Muscle layer of duodenum (tissue), 2 donors: ENCODE data around the gene NECTIN3.

Source experiments
- H3K27ac ChIP-seq: one replicate; pipeline ENCODE4 v1.7.0; 2013; ENCODE audit warnings: mild to moderate bottlenecking, low read length
- H3K27me3 ChIP-seq: one replicate; pipeline ENCODE4 v1.7.0; 2013; ENCODE audit warnings: low read depth, mild to moderate bottlenecking, control low read depth, low read length
- H3K36me3 ChIP-seq, 2 donors: one replicate each; pipeline ENCODE4 v1.7.0; 2013; ENCODE audit warnings: low read length in 2 of 2, control low read depth in 1 of 2, mild to moderate bottlenecking in 1 of 2; ENCODE audit not compliant: insufficient read depth in 2 of 2, control insufficient read depth in 1 of 2
- H3K4me1 ChIP-seq, 2 donors: one replicate each; pipeline ENCODE4 v1.7.0; 2013; ENCODE audit warnings: low read length in 2 of 2, mild to moderate bottlenecking in 2 of 2, control low read depth in 1 of 2, moderate library complexity in 1 of 2; ENCODE audit not compliant: insufficient read depth in 2 of 2, control insufficient read depth in 1 of 2
- H3K4me3 ChIP-seq, 2 donors: one replicate each; pipeline ENCODE4 v1.7.0; 2013; ENCODE audit warnings: low read length in 2 of 2, low read depth in 1 of 2, mild to moderate bottlenecking in 1 of 2
- H3K9me3 ChIP-seq, 2 donors: one replicate each; pipeline ENCODE4 v1.7.0; 2013; ENCODE audit warnings: low read length in 2 of 2, control low read depth in 1 of 2, mild to moderate bottlenecking in 1 of 2; ENCODE audit not compliant: control insufficient read depth in 1 of 2
- donor health status: healthy.

The NECTIN3 gene

GRCh38 chr3:111156517-111156916, 84.9 kb downstream of the NECTIN3 start:
- Histone ChIP-seq H3K36me3 (peaks cover 13 to 19% of the 10 kb centered on the region in 2 donors), H3K27me3 (no peaks in the 10 kb centered on the region), H3K4me3 (no peak overlapping the region), H3K4me1 (no peaks in the 10 kb centered on the region), H3K9me3 (no peaks in the 10 kb centered on the region), H3K27ac (no peak overlapping the region)

DNA sequence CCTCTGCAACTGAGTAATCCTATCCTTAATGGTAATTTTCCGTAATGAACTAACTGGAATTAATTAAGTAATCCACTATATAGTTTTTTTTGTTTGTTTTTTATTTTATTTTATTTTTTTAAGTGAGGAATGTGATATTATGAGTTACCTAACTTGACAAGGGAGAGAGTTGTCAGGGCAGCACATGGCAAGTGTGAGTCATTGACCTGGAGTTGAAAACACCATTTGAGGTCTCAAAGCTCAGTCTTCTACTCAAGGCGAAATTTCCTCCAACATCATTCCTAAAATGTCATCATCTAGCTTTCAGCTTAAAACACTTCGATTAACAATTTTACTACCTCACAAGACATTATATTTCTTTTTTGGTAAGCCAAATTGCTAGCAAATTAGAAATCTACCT, 87.8 kb downstream of the NECTIN3 start:
- H3K4me3 ChIP-seq = no peak overlapping the region
- H3K4me1 ChIP-seq = no peaks in the 10 kb centered on the region
- H3K9me3 ChIP-seq = no peaks in the 10 kb centered on the region
- peaks cover 13 to 15% of the 10 kb centered on the region in 2 donors for H3K36me3 ChIP-seq
- no peak overlapping the region for H3K27ac ChIP-seq
- H3K27me3 ChIP-seq = no peaks in the 10 kb centered on the region

DNA sequence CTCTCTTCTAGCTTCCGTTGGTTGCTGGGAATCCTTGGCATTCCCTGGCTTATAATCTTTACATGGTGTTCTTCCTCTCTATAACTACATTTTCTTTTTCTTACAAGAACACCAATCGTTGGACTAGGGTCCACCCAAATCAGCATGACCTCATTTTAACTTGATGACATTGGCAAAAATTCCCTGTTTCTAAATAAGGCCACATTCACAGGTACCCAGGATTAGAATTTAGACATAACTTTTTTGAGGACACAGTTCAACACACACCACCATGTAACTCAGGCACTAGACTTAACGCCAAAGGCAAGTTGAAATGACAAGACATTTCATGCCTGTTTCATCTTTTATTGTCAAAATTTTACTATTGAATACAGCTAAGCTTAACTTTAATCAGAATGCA, 93.0 kb downstream of the NECTIN3 start:
- Histone ChIP-seq H3K27ac (no peak overlapping the region), H3K36me3 (peaks cover 4 to 5% of the 10 kb centered on the region in 2 donors), H3K9me3 (no peaks in the 10 kb centered on the region), H3K27me3 (no peaks in the 10 kb centered on the region), H3K4me3 (no peak overlapping the region), H3K4me1 (no peaks in the 10 kb centered on the region)

GRCh38 chr3:111165411-111165810, 93.8 kb downstream of the NECTIN3 start:
- Histone ChIP-seq H3K9me3 (no peaks in the 10 kb centered on the region), H3K27ac (no peak overlapping the region), H3K27me3 (no peaks in the 10 kb centered on the region), H3K4me3 (no peak overlapping the region), H3K4me1 (no peaks in the 10 kb centered on the region), H3K36me3 (peaks cover 0 to 4% of the 10 kb centered on the region in 2 donors)

DNA sequence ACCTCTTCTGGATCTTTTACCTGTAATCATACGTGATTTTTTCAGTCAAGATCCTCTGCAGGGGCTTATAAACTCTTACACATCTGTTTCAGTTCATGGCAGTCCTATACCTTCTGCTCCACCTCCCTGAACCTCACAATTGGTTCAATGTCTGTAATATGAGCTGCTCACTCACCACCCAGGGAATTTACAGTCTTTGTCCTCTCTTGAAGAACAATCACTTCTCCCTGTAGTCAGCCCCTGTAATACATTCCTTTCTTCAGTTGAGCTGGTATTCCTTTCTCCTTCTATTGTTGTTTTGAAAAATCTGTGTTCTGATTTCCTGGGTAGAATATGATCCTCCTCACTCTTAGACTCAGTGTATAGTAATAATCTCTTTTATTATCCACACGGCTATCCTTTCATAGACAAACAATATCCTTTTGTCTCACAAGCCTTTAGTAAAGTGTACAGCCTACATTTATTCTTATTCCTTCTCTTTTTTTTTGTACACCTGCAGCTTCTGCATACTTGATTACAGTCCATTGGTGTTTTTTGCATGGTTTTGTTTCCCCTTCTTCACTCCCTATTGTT, 101.8 kb downstream of the NECTIN3 start:
- Histone ChIP-seq H3K4me1 (no peaks in the 10 kb centered on the region), H3K27me3 (no peaks in the 10 kb centered on the region), H3K36me3 (peaks cover 5 to 10% of the 10 kb centered on the region in 2 donors), H3K4me3 (no peak overlapping the region), H3K27ac (no peak overlapping the region), H3K9me3 (no peaks in the 10 kb centered on the region)

GRCh38 chr3:111173906-111174305, 102.3 kb downstream of the NECTIN3 start:
- no peaks in the 10 kb centered on the region for H3K9me3 ChIP-seq
- peaks cover 9 to 10% of the 10 kb centered on the region in 2 donors for H3K36me3 ChIP-seq
- H3K4me1 ChIP-seq = no peaks in the 10 kb centered on the region
- H3K27me3 ChIP-seq = no peaks in the 10 kb centered on the region
- no peak overlapping the region for H3K4me3 ChIP-seq
- H3K27ac ChIP-seq = no peak overlapping the region

DNA sequence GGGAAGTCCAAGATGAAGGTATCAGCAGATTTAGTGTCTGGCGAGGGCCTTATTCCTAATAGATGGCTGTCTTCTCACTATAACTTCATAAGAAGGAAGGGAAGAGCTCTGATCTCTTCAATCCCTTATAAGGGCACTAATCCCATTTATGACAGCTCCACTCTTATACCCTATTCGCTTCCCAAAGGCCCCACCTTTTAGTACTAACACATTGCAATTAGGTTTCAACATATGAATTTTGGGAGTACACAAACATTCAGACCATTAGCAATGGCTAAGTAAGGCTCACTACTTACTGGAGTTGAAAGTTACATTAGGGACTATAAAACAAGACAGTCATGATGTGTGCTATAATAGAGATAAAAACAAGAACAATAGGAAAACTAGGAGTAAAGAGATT, 118.9 kb downstream of the NECTIN3 start:
- Histone ChIP-seq H3K36me3 (peaks cover 12 to 23% of the 10 kb centered on the region in 2 donors), H3K9me3 (no peaks in the 10 kb centered on the region), H3K27ac (no peak overlapping the region), H3K4me3 (no peak overlapping the region), H3K27me3 (no peaks in the 10 kb centered on the region), H3K4me1 (no peaks in the 10 kb centered on the region)

DNA sequence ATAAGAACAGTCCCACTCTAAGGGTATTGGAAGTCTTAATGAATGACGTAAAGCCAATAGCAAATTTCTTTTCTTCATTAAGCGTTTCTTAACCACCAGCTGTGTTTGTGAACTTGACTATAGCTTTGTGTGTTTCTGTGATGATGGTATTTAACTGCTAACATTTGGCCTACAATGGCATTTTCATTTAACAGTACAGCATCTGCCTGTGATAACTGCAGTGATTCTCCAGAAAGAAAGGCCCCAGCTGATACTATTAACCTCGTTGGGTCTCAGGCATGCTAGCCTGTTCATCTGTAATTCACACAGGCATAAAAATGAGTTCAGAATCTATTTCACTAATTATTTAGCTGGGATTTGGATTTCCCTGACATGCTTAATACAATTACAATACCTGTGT, 121.9 kb downstream of the NECTIN3 start:
- Histone ChIP-seq H3K4me1 (no peaks in the 10 kb centered on the region), H3K4me3 (no peak overlapping the region), H3K27ac (no peak overlapping the region), H3K27me3 (no peaks in the 10 kb centered on the region), H3K36me3 (peaks cover 17 to 27% of the 10 kb centered on the region in 2 donors), H3K9me3 (no peaks in the 10 kb centered on the region)

DNA sequence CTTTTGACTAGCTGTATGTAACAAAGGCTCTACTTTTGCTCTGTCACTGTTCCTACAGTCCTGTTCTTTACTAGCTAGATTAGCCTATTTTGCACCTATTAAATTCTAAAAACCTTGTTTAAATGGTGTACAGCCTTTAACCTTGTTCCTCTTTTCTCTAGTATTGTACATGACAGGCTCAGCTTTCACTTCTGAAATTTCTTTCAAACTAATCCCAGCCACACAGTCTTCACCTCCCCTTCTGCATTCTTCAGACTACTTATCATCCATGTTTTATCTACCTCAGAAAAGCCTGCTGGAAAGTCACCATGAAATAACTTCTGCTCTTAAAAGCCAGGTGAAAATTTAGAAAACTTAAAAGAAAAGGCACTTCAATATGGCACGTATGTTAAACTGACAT, 122.4 kb downstream of the NECTIN3 start:
- no peaks in the 10 kb centered on the region for H3K4me1 ChIP-seq
- no peak overlapping the region for H3K4me3 ChIP-seq
- peaks cover 17 to 27% of the 10 kb centered on the region in 2 donors for H3K36me3 ChIP-seq

GRCh38 chr3:111197485-111197884, 125.9 kb downstream of the NECTIN3 start:
- Histone ChIP-seq H3K4me1 (peaks cover 0 to 3% of the 10 kb centered on the region in 2 donors), H3K27me3 (no peaks in the 10 kb centered on the region), H3K9me3 (no peaks in the 10 kb centered on the region), H3K27ac (no peak overlapping the region), H3K4me3 (no peak overlapping the region), H3K36me3 (peaks cover 17 to 22% of the 10 kb centered on the region in 2 donors)

More for the DNA sequence above, 122.4 kb downstream of the NECTIN3 start:
- H3K27ac ChIP-seq = no peak overlapping the region
- no peaks in the 10 kb centered on the region for H3K27me3 ChIP-seq
- H3K9me3 ChIP-seq = no peaks in the 10 kb centered on the region

DNA sequence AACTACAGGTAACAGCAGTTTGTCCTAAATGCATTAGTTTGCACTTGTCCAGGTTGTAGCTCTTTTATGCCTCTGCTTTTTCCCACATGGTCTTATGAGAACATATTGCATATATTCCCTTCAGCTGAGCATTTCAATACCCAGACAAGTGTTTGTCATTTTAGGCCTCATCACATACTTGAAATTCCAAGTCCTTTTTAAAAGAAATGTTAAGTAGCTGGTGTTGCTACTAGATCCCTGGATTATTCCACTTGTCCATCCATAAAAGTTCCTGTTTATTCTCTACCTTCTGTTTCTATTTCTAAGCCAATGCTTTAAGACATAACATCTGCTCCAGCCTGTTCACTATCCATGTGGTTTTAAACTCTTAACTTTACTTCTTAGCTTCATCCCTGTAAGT, 128.4 kb downstream of the NECTIN3 start:
- Histone ChIP-seq H3K9me3 (no peaks in the 10 kb centered on the region), H3K4me3 (no peak overlapping the region), H3K27ac (no peak overlapping the region), H3K27me3 (no peaks in the 10 kb centered on the region), H3K36me3 (peaks cover 4 to 5% of the 10 kb centered on the region in 2 donors), H3K4me1 (peaks cover 0 to 3% of the 10 kb centered on the region in 2 donors)

DNA sequence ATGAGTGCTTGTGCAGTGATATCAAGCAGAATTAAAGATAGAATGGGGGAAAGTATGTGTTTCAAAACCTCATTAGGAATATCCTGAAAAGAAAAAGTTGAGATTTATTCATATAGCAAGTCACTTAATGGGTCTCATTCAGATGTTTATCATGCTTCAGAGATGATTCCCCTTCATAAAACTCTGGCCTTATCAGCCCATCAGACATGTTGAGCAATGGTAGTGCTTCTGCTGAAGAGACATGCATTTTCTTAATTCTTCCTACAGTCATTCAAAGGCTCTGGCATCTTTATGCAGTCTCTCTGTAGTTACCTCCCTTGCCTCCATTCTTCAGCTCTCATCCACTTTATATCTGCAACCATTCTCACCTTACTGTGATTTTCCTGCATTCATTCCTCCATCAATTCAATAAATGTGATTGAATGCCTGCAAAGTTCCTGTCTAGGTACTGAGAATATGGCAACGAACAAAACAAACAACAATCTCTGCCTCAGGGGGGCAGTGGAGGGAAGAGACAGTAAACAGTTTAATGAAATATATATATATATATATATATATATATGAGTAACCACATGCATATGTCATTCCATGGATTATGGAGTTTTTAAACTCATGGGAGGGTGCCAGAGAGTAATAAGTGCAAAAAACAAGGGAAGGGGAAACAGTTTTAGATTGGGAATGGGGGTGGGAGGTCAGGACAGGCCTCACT, 138.5 kb downstream of the NECTIN3 start:
- Histone ChIP-seq H3K36me3 (no peaks in the 10 kb centered on the region), H3K27ac (no peak overlapping the region), H3K4me1 (no peaks in the 10 kb centered on the region), H3K27me3 (no peaks in the 10 kb centered on the region), H3K9me3 (no peaks in the 10 kb centered on the region), H3K4me3 (no peak overlapping the region)
